AG20443 (cell line): ENCODE results near the gene EIF4A2.

ENCODE experiments used
- DNase-seq: peaks from one replicate; pipeline ENCODE4 v3.0.0; 2012; ENCODE audit warnings: low spot score, mixed read lengths

Gene EIF4A2

GRCh38 chr3:186783058-186783730, at the start of gene EIF4A2:
TSS of gene EIF4A2 (plus strand) at chr3:186783577. CDS start at chr3:186783611, 34 bp downstream.
- DNase-seq: peak; percentile 96

GRCh38 chr3:186742618-186743380, 40.6 kb upstream of the EIF4A2 start:
- DNase-seq: no peak

GRCh38 chr3:186743666-186744065, 39.7 kb upstream of the EIF4A2 start:
- DNase-seq: no peak

- DNase-seq: peak; percentile 83
Measured at GRCh38 chr3:186746008-186746407, 37.4 kb upstream of the EIF4A2 start.

GRCh38 chr3:186750316-186750715, 33.1 kb upstream of the EIF4A2 start:
- no peak for DNase-seq

- DNase-seq: no peak
Measured at GRCh38 chr3:186751480-186751879, 31.9 kb upstream of the EIF4A2 start.

- DNase-seq: no peak
Measured at GRCh38 chr3:186754006-186754405, 29.4 kb upstream of the EIF4A2 start.

GRCh38 chr3:186754871-186755270, 28.5 kb upstream of the EIF4A2 start:
- DNase-seq: no peak

- no peak for DNase-seq
Measured at GRCh38 chr3:186757214-186757613, 26.2 kb upstream of the EIF4A2 start.

- DNase-seq: no peak
Measured at GRCh38 chr3:186757686-186758220, 25.6 kb upstream of the EIF4A2 start.

GRCh38 chr3:186759231-186759930, 24.0 kb upstream of the EIF4A2 start:
- no peak for DNase-seq

GRCh38 chr3:186760141-186760833, 23.1 kb upstream of the EIF4A2 start:
- no peak for DNase-seq

GRCh38 chr3:186760897-186761447, 22.4 kb upstream of the EIF4A2 start:
- no peak for DNase-seq

- peak; percentile 24 for DNase-seq
Measured at GRCh38 chr3:186772281-186772694, 11.1 kb upstream of the EIF4A2 start.

- DNase-seq: peak; percentile 79
Measured at GRCh38 chr3:186772701-186773417, 10.5 kb upstream of the EIF4A2 start.

- DNase-seq: no peak
Measured at GRCh38 chr3:186775999-186776398, 7.4 kb upstream of the EIF4A2 start.

- DNase-seq: no peak
Measured at GRCh38 chr3:186779204-186779603, 4.2 kb upstream of the EIF4A2 start.

- no peak for DNase-seq
Measured at GRCh38 chr3:186782542-186783057, 777 bp upstream of the EIF4A2 start.

- peak; percentile 91 for DNase-seq
Measured at GRCh38 chr3:186783731-186784515, 546 bp downstream of the EIF4A2 start.
